ENCODE results near the gene SPCS2. TPM values are rescaled to one million over a fixed set of nuclear protein-coding genes. Genes with fewer than 3 reads are reported as not detected.

Gene SPCS2
- total RNA-seq, 3 donors from 2014 or later (not counting 1 experiment from before 2014, with no cell fraction given) = 76.9 to 117 (median 106) TPM

- no peak overlapping the region for H3K27ac ChIP-seq (ENCODE audit: low read length)
- no peak overlapping the region for H3K4me3 ChIP-seq (ENCODE audit: low read length)
- intact Hi-C loops (cut with micrococcal nuclease) = no loop called here
- no peak for ATAC-seq
- peaks cover 12% of the 10 kb centered on the region for H3K36me3 ChIP-seq (ENCODE audit: control insufficient read depth, insufficient read depth, low read length)
- no peaks in the 10 kb centered on the region for H3K27me3 ChIP-seq (ENCODE audit: control insufficient read depth, insufficient read depth, low read length)
- 58% methylated on average over 1 of the region's 4 CpGs for WGBS (ENCODE audit: insufficient coverage)
- H3K27me3 Mint-ChIP-seq (ENCODE audit: low read depth in 2 of 2) = no peaks in the 10 kb centered on the region
- peaks cover 0 to 5% of the 10 kb centered on the region in 2 donors for H3K4me1 Mint-ChIP-seq
- H3K4me1 ChIP-seq (ENCODE audit: control insufficient read depth, insufficient read depth, low read length) = no peaks in the 10 kb centered on the region
- H3K4me3 Mint-ChIP-seq = no peak overlapping the region
- TF ChIP-seq CTCF (IDR thresholded peaks at IDR 0.05) = no peak
- no peaks in the 10 kb centered on the region for H3K9me3 ChIP-seq (ENCODE audit: control insufficient read depth, insufficient read depth, low read length)
- H3K9me3 Mint-ChIP-seq = no peaks in the 10 kb centered on the region
- DNase-seq = no peak
- no peak overlapping the region for H3K27ac Mint-ChIP-seq
- H3K36me3 Mint-ChIP-seq = no peaks in the 10 kb centered on the region
These were observed 39.7 kb upstream of the SPCS2 start for GRCh38 chr11:74909385-74909784.

DNA sequence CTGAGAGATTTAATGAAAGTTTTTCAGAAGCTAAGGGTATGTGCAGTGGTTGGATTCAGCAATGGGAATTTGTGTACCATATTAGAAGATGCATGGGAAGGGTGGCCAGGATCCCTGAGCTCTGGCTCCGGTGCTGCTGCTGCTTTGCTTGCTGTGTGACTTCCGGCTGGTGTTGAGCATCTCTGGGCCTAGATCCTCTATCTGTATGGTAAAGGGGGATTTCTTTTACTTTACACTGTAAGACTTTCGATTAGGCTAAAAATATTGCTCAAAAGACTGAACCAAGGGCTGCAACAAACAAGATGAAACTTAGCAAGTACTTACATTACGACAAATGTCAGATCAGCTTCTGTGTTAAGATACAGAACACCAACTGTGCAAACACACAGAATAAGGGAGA lies 39.3 kb upstream of the SPCS2 start:
- no peaks in the 10 kb centered on the region for H3K9me3 ChIP-seq (ENCODE audit: control insufficient read depth, insufficient read depth, low read length)
- Mint-ChIP-seq H3K4me3 (no peak overlapping the region), H3K27me3 (ENCODE audit: low read depth in 2 of 2) (no peaks in the 10 kb centered on the region), H3K9me3 (no peaks in the 10 kb centered on the region), H3K4me1 (peaks cover 0 to 5% of the 10 kb centered on the region in 2 donors), H3K27ac (no peak overlapping the region), H3K36me3 (no peaks in the 10 kb centered on the region)
- 96% methylated on average over 4 of the region's 4 CpGs for WGBS (ENCODE audit: insufficient coverage)
- H3K27ac ChIP-seq (ENCODE audit: low read length) = no peak overlapping the region
- intact Hi-C loops (cut with micrococcal nuclease) = no loop called here
- DNase-seq (no peak), ATAC-seq (no peak)
- no peaks in the 10 kb centered on the region for H3K4me1 ChIP-seq (ENCODE audit: control insufficient read depth, insufficient read depth, low read length)
- peaks cover 12% of the 10 kb centered on the region for H3K36me3 ChIP-seq (ENCODE audit: control insufficient read depth, insufficient read depth, low read length)
- no peak overlapping the region for H3K4me3 ChIP-seq (ENCODE audit: low read length)
- no peak for TF ChIP-seq CTCF (IDR thresholded peaks at IDR 0.05)
- H3K27me3 ChIP-seq (ENCODE audit: control insufficient read depth, insufficient read depth, low read length) = no peaks in the 10 kb centered on the region

DNA sequence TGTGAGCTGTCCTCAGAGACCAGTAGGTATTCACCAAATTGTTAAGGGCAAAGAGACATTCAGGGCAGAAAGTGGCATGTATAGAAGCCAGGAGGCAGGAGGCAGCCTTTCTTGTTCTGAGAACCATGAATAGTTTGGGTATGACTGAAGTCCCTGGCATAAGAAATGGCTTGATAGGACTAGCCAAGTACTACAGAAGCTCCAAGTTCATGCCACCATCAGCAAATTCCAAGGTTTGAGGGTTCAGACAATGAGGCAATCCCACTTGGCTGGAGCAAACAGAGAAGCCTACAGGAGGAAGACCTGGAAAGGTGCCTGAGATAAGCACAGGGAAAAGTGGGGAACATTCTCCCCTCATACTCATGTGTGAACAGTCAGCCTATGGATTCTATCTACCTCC lies 25.9 kb upstream of the SPCS2 start:
- TF ChIP-seq CTCF (IDR thresholded peaks at IDR 0.05) = no peak
- peaks cover 14% of the 10 kb centered on the region for H3K36me3 ChIP-seq (ENCODE audit: control insufficient read depth, insufficient read depth, low read length)
- Mint-ChIP-seq H3K4me3 (no peak overlapping the region), H3K27me3 (ENCODE audit: low read depth in 2 of 2) (no peaks in the 10 kb centered on the region), H3K27ac (no peak overlapping the region), H3K9me3 (no peaks in the 10 kb centered on the region), H3K4me1 (no peaks in the 10 kb centered on the region), H3K36me3 (no peaks in the 10 kb centered on the region)
- ATAC-seq = no peak
- intact Hi-C loops (cut with micrococcal nuclease) = no loop called here
- DNase-seq = no peak
- no peaks in the 10 kb centered on the region for H3K9me3 ChIP-seq (ENCODE audit: control insufficient read depth, insufficient read depth, low read length)
- H3K4me1 ChIP-seq (ENCODE audit: control insufficient read depth, insufficient read depth, low read length) = no peaks in the 10 kb centered on the region
- H3K27me3 ChIP-seq (ENCODE audit: control insufficient read depth, insufficient read depth, low read length) = no peaks in the 10 kb centered on the region
- H3K27ac ChIP-seq (ENCODE audit: low read length) = no peak overlapping the region
- H3K4me3 ChIP-seq (ENCODE audit: low read length) = no peak overlapping the region

DNA sequence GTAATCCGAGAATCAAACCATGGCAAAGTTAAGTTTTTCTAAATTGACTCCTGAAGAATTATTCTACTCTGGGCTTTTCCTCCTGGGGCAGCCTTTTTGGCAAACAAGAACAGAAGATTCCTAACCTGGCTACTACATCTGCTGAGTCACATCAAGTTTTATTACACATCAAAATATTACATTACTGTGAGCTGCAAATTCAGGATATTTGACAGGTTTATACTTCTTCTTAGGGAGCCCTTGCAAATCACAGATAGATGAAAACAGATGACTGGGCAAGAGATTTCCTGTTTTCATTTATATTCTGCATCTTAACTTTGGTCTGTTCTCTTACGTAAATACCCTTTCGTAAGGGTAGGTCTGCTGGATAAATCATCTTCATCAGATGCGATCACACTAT lies 23.8 kb upstream of the SPCS2 start:
- H3K27ac Mint-ChIP-seq = no peak overlapping the region
- ATAC-seq (no peak), DNase-seq (no peak)
- no peak overlapping the region for H3K4me3 Mint-ChIP-seq
- 98% methylated on average over 4 of the region's 4 CpGs for WGBS (ENCODE audit: insufficient coverage)
- intact Hi-C loops (cut with micrococcal nuclease) = loop anchor here (5.0 kb wide), 1 partner anchor 217 kb away; no protein-coding TSS in a partner anchor
- Histone ChIP-seq H3K27me3 (ENCODE audit: control insufficient read depth, insufficient read depth, low read length) (no peaks in the 10 kb centered on the region), H3K27ac (ENCODE audit: low read length) (no peak overlapping the region), H3K4me3 (ENCODE audit: low read length) (no peak overlapping the region), H3K9me3 (ENCODE audit: control insufficient read depth, insufficient read depth, low read length) (no peaks in the 10 kb centered on the region), H3K36me3 (ENCODE audit: control insufficient read depth, insufficient read depth, low read length) (peaks cover 4% of the 10 kb centered on the region), H3K4me1 (ENCODE audit: control insufficient read depth, insufficient read depth, low read length) (no peaks in the 10 kb centered on the region)
- H3K9me3 Mint-ChIP-seq = no peaks in the 10 kb centered on the region
- H3K4me1 Mint-ChIP-seq = no peaks in the 10 kb centered on the region
- no peaks in the 10 kb centered on the region for H3K36me3 Mint-ChIP-seq
- TF ChIP-seq CTCF (IDR thresholded peaks at IDR 0.05) = no peak
- no peaks in the 10 kb centered on the region for H3K27me3 Mint-ChIP-seq (ENCODE audit: low read depth in 2 of 2)
